ENCODE results near the gene KCNIP1.

DNA sequence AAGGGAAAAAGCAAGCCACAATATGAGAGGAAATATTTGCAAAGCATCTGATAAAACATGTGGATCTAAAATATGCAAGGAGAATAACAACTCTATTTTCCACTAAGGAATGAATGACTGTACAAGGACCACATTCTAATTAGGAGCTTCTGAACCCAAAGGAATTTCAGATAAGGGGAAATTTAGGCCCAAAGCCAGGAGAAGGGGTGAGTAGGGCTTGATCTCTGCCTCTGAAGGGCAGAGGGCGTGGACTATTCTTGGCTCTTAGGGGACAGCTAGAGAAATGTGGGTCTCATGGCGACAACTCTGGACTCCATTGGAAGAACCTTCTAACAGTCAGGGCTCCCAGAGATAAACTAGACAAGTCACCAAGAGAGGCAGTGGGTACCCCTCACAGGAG is 147.0 kb downstream of the KCNIP1 start:
- TF ChIP-seq, protein P1, sequence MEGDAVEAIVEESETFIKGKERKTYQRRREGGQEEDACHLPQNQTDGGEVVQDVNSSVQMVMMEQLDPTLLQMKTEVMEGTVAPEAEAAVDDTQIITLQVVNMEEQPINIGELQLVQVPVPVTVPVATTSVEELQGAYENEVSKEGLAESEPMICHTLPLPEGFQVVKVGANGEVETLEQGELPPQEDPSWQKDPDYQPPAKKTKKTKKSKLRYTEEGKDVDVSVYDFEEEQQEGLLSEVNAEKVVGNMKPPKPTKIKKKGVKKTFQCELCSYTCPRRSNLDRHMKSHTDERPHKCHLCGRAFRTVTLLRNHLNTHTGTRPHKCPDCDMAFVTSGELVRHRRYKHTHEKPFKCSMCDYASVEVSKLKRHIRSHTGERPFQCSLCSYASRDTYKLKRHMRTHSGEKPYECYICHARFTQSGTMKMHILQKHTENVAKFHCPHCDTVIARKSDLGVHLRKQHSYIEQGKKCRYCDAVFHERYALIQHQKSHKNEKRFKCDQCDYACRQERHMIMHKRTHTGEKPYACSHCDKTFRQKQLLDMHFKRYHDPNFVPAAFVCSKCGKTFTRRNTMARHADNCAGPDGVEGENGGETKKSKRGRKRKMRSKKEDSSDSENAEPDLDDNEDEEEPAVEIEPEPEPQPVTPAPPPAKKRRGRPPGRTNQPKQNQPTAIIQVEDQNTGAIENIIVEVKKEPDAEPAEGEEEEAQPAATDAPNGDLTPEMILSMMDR (IDR thresholded peaks at IDR 0.05; ENCODE audit: low read length): no peak
- no peak for TF ChIP-seq EZH2 (IDR thresholded peaks at IDR 0.05; ENCODE audit: borderline replicate concordance, low read length)
